ENCODE results near the gene HS6ST1. TPM values are rescaled to one million over a fixed set of nuclear protein-coding genes. Genes with fewer than 3 reads are reported as not detected.

The HS6ST1 gene
- total RNA-seq, 1 donor from 2014 or later = 8.3 TPM

GRCh38 chr2:128298846-128299507, 19.7 kb downstream of the HS6ST1 start:
- no peak for DNase-seq (ENCODE audit: low read depth in 2 of 2)

DNA sequence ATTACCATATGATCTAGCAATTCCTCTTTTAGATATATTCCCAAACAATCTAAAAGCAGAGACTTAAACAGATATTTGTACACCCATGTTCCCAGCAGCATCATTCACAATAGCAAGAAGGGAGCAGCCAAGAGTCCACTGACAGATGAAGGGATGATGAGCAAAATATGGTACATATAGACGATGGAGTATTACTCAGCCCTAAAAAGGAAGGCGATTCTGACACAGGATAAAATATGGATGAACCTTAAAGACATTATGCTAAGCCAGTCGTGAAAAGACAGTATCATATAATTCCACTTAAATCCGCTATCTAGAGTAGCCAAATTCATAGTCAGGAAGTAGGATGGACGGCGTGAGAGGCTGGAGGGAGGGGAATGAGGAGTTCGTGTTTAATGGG, 20.4 kb downstream of the HS6ST1 start:
- no peak for DNase-seq (ENCODE audit: low read depth in 2 of 2)

DNA sequence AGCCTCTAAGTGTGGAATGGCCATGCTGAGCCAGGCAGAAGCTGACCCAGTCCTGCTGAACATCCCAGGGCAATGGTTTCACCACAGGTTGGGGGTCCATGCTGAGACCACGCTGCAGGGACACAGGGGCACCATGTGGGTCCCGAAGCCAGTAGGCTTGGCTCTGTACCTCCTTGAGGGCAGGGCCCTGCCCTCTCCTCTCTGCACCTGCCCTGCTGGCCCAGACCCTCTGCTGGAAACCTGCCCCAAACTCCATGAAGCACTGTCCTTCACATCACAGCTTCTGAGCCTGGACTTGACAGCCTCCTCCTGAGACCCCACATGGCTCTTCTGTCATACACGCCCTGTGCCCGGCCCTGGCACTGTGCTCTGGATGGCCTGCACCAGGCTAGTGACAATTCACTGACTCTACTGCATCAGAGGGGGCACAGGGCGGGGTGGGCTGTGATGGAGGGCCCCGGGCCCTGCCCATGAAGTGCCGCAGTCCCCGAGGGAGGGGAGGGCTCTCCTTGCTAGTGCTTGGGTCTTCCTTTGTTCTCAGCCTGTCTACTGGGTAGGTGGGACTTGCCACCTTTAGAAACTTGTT, 24.7 kb downstream of the HS6ST1 start:
- DNase-seq (ENCODE audit: low read depth in 2 of 2) = no peak

DNA sequence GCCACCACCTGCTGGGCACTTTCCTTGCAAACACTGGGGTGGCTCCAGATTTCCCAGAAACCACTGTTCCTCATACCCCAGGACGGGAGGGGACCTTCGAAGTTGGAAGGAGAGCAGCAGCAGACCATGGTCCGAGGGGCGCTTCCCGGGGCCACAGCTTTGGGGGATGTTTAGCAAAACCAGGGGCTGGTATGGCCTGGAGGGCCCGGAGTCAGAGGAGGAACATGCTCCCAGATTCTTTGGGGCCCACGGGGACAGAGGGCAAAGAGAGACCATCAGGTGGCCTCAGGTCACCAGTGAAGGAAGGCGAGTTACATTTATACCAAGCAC, 25.3 kb downstream of the HS6ST1 start:
- no peak for DNase-seq (ENCODE audit: low read depth in 2 of 2)

DNA sequence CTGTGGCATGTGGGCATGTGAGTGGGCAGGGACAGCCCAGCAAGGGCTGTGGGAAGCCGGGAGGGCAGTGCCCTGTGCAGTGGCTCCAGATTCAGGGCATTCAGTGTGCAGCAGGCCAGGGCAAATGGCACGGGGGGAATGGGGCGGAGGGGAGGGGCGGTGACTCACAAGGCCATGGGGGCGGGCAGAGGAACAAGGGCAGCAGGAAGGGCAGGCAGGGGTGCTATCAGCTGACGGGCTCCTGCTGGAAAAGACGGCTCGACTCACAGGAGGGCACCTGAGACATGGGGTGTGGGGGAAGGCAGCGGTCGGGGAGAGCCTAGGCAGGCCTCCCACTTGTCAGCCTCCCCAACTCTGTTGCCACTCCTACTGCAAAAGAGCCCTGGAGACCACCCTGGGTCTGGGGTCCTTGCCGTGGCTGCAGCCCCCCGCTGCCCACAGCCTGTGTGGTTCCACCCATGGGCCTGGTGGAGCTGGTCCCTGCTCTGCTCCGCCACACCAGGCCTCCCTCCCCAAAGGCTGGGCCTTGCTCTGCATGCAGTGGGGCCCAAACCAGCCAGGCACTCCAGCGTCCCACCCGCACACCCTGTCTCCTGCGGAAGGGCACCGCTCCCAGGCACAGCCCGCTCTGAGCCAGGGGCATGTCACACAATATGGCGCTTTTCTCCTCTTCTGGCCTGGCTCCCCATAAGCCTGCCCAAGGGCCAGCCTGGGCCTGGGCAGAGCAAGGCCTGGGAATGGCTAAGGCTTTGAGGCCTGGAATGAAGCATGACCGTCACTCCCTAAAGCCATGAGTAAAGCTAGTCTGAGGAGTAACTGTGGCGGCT, 25.9 kb downstream of the HS6ST1 start:
- no peak for DNase-seq (ENCODE audit: low read depth in 2 of 2)

GRCh38 chr2:128291844-128292598, 26.6 kb downstream of the HS6ST1 start:
- DNase-seq (ENCODE audit: low read depth in 2 of 2) = no peak

DNA sequence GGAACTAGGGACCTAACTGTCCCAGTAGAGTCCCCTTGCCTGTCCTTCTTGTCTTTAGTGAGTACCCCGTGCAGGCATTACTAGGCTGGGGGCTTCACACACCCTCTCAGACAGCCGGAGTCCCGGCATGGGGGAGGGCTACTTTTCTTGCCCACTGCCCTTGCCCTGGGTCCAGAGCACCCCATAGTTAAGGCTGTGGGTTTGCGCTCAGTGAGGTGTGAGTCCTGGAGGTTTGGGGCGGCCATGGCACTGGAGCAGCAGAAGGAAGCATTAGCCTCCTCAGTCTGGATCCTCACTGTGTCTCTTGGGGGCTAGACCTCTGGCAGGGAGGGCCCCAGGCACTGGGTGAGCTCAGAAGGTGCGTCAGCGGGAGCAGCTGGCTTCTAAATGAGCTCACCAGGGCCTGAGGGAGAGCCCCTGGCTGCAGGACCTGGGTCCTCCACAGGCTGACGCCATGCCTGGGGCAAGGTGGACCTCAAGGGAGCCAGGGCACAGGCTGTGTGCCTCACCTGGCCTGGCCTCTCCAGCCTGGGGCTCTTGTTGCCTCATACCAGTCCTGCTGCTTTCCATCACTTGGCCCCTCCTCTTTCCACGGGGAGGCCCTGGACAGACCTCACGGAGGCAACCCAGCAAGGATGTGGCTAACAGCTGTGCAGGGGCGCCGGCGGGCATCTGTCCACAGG, 27.4 kb downstream of the HS6ST1 start:
- DNase-seq (ENCODE audit: low read depth in 2 of 2) = no peak

DNA sequence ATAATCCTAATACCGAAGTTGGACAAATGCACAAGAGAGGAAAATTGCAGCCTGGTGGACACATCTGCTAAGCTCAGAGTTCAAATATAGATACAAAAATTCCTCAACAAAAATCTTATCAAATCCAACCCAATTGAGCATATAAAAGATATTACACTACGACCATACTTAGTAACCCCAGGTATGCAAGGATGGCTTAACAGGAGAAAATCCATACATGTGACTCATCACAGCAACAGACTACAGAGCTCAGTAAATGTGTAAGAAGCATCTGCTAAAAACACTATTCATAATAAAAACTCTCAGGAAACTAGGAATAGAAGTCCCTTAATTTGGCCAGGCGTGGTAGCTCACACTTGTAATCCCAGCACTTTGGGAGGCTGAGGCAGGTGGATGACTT, 28.3 kb downstream of the HS6ST1 start:
- DNase-seq (ENCODE audit: low read depth in 2 of 2) = no peak

DNA sequence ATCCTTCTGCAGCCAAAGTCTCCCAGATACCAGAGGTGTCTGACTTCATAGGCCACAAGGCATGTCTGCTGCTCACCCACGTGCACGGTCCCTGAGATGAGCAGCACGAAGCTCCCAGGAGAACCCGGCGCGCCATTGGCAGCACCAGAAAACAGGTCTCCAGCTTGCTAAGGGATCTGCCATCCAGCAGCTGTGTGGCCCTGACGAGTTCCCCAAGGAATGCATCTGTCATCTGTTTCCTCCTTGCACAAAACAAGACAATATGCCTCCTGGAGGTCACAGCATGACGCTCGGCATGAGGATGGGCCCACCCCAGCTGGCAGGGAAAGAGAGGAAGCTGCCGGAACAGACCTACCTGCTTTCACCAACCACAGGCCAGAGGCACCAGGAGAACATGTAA, 29.2 kb downstream of the HS6ST1 start:
- no peak for DNase-seq (ENCODE audit: low read depth in 2 of 2)

GRCh38 chr2:128288781-128289180, 29.9 kb downstream of the HS6ST1 start:
- no peak for DNase-seq (ENCODE audit: low read depth in 2 of 2)

DNA sequence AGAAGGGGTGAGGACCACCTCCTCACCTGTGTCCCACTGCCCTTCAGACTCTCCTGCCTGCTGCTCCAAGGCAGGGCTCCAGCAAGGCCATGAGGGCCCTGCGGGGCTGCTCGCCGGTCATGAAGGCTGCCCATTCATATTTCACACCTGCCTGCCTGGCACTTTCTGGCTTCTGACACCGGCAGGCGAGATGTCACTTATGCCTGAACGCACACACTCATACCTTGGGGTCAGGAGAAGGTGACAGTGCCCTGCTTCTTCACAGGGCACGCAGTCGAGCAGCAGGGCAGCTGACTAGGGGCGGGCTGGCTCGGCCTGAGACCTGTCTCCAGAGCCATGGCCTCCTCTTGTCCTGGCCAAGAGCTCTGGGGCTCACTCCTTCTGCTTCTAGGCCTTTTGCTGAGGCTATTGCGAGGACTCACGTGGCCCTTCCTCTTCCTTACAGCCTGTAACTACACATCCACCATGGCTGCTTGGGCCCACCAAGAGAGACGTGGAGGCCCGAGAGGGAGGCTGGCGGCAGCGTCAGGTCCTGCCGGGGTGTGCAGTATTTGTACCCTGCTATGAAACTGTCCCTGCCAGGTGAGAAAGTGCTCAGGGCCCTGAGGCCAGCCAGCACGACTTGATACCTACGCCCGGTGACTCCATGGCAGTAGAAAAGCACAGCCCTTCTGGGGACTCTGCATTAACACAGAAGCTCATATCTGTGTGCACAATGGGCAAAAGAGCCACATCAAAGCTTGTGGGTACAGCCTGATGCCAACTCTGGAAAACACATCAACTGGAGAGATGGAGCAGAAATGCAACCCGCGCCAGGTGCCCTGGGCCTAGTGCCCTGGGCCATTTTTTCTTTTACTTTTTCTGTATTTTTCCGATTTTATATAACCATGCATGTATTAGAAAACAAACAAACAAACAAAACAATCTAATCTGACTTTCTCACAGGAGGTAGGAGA, 30.6 kb downstream of the HS6ST1 start:
- no peak for DNase-seq (ENCODE audit: low read depth in 2 of 2)

DNA sequence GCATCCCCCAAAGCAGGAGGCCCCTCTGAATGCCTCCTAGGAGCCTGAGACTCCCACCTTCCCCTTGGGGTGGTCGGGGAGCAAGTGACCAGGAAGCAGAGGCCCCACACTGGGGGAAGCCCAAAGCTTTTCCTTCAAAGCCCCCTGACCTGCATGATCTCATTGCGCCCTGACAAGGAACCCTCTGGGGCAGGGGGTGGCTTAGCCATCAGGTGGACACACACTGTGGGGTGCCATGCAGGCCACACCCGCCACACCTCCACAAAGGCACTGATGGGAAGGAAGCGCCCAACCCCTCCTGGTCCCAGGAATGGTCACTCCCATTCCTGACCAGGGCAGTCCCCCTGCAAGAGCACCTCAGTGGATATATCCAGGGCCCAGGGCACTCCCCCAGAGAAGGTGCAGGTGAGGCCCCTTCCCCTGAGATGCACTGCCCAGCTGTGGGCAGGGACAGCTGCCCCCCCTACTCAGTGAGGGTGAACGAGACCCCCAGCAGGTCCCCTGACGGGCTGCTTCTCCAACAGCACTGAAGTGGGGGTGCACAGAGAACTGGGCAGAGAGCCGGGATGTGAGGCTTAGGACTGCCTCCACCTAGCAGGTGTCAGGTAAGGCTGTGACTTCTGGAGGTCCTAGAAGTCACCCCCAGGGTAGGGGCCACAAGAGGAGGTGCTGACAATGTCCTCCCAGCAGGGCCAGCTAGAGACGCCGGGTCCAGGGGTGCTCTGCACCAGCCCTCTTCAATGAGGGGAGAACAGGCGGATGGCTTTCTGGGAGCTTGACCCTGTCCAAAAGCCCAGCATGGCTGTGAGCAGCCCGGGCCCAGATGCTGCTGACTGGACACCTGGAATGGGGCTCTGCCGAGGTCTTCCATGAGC, 31.5 kb downstream of the HS6ST1 start:
- DNase-seq (ENCODE audit: low read depth in 2 of 2) = no peak

GRCh38 chr2:128286011-128286721, 32.5 kb downstream of the HS6ST1 start:
- DNase-seq (ENCODE audit: low read depth in 2 of 2) = peak; percentile 16 to 61

DNA sequence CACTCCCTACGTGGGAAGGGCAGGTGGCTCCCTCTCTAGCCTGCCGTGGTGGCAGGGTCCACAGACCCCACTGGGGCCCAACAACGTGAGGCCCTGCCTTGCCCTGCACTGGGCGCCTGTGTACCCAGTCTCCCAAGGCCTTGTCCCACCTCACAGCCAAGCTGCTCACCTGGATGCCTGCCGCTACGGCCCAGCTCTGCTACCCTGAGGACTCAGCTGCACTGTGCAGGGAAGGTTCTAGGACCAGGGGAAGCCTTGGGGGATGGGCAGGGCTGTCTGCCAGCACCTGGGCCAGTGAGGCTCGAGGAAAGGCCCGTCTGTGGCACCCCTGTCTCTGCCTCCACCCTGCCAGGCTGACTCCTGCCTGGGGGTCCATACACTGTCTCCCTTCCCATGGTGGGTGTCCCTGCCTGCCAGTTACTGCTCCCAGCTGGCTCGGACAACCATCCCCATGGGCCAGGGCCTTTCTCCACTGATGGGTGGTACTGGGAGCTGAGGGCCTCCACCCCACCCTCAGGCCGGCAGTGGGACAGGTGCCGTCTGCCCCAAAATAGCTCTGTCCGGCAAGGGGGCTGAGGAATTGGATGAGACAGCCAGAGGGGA, 33.2 kb downstream of the HS6ST1 start:
- no peak for DNase-seq (ENCODE audit: low read depth in 2 of 2)

GRCh38 chr2:128284841-128285240, 33.8 kb downstream of the HS6ST1 start:
- no peak for DNase-seq (ENCODE audit: low read depth in 2 of 2)

DNA sequence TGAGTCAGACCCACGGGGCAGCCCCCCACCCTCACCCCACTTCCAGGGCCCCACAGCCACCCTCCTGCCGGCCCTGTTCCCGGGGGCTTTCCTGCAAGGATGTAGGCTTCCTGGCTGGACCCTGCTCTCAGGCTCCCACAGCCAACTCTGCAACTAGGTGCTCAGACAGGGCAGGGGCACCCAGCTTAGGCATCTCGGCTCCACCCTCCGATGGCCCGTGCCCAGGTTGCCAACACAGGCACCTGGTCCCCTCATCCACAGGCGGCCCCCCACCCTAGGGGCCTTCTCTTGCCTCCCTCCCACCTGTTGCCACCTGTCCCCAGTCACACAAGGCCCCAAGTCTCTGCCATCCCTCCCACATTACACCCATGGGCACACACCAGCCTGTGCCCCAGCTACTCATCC, 34.6 kb downstream of the HS6ST1 start:
- no peak for DNase-seq (ENCODE audit: low read depth in 2 of 2)

GRCh38 chr2:128282976-128283810, 35.5 kb downstream of the HS6ST1 start:
- DNase-seq (ENCODE audit: low read depth in 2 of 2) = no peak
